AML-193 (cell line): ENCODE results near the gene NUP93.

Experiments used
- DNase-seq, 2 experiments: peaks; one replicate each; lab custom pipeline; 2025; lab: John Stamatoyannopoulos, UW

NUP93 gene

DNA sequence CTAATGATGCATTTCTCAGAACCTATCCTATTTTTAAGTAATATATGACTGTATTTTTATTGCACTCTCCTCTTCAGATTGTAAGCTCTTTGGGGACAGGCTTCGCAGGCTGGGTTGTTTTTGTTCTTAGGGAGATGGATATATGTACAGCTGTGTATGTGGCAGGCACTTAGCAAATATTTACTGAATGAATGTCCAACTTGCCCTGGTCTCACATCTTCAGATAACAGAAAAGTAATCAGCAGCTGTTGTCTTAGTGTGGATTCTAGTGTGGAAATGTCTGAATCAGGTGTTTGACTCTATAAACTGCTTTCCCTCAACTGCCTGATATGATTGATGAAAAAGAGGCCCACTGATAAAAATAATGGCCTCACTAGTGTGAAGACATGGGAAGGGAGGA is 88.0 kb downstream of the NUP93 start:
- no peak for DNase-seq

DNA sequence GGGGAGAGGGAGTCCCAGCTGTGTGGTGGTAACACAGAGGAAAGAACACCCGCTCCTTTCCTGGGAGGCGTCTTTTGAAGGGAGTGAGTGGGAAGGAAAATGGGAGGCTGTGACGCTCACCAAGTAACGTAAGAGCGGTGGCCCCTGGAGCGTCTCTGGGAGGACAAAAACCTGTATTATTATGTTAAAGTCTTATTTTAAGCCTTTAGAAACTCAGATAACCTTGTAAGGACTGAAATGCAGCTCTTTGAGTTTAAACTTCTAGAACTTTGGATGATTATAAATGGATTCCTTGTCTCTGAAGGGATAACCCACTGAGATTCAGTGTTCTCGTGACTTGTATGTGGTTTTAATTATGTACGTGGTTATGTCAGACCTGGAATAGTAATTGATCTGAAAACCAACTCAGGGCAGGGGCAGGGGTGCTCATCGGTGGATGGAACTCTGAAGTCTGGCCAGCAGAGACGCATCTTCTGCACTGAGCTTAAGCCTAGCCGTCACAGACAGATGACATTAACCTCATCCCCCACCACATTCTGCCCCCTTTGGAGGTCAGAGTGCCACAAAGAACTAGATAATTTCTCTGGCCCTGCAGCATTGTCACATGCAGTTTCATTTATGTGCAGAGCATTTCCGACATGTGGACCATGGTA is 93.3 kb downstream of the NUP93 start:
- DNase-seq, result no peak

GRCh38 chr16:56824331-56824730 is 94.4 kb downstream of the NUP93 start:
- no peak for DNase-seq

DNA sequence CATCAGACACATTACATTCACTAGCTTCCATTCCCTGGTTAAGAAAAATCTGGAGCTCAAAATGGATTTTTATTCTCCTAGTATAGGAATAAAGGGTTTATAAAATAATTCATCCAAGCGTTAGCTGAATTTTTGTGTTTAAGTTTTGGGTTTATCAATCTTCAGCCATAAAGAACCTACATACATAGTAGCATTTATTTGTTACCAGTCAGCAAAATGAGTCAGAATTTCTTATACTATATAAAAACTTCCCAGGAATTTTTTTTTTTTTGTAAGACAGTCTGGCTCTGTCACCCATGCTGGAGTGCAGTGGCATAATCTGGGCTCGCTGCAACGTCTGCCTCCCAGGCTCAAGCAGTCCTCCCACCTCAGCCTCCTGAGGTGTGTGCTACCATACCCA is 94.9 kb downstream of the NUP93 start:
- no peak for DNase-seq

GRCh38 chr16:56825826-56826225 is 95.9 kb downstream of the NUP93 start:
- DNase-seq, result no peak

- DNase-seq, result no peak
These were observed 98.7 kb downstream of the NUP93 start for GRCh38 chr16:56828647-56829046.

GRCh38 chr16:56830669-56831068 is 100.7 kb downstream of the NUP93 start:
- no peak for DNase-seq

- no peak for DNase-seq
These were observed 102.8 kb downstream of the NUP93 start for GRCh38 chr16:56832768-56833167.

- no peak for DNase-seq
These were observed 103.5 kb downstream of the NUP93 start for GRCh38 chr16:56833243-56833970.

DNA sequence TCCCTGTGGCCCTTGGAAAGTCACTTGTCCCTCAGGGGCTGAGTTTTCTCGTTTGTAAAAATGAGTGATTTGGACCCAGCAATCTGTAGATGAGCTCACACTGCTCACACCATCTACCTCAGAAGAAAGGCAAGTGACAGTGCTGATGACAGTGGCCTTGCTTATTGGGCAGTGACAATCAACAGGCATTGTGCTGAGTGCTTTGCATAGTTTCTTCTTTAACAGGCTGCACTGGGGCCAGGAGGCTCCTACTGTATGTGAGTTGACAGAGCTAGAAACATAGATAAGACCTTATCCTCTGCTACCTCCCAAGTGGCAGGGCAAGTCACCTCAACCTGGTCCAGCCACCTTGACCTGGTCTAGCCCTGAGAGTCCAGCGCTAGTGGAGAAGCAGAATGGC is 105.4 kb downstream of the NUP93 start:
- DNase-seq, result no peak

- no peak for DNase-seq
These were observed 106.7 kb downstream of the NUP93 start for GRCh38 chr16:56836410-56837230.

DNA sequence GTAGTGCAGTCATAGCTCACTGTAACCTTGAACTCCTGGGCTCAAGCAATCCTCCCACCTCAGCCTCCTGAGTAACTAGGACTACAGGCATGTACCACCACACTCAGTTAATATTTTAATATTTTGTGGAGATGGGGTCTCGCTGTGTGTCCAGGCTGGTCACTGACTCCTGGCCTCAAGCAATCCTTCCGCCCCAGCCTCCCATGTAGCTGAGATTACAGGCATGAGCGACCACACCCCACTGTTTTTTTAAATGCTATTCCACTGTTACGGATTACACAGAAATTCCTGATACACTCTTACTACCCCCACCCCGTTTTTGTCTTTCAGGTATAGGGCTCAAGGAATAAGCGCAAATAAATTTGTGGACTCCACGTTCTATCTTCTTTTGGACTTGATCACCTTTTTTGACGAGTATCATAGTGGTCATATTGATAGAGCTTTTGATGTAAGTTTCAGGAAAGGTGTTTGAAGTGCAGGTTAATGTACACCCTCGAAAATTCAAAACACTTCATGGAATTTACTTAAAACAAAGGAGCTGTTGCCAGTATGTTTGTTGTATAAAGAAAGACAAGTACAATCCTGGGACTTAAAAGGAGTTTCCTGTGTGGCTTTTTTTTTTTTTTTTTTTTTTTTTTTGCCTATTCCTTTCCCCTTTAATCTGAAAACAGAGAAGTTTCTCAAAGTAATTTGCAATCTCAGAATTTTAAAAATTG is 108.9 kb downstream of the NUP93 start:
- DNase-seq, result no peak

GRCh38 chr16:56841233-56841632 is 111.3 kb downstream of the NUP93 start:
- DNase-seq, result no peak

DNA sequence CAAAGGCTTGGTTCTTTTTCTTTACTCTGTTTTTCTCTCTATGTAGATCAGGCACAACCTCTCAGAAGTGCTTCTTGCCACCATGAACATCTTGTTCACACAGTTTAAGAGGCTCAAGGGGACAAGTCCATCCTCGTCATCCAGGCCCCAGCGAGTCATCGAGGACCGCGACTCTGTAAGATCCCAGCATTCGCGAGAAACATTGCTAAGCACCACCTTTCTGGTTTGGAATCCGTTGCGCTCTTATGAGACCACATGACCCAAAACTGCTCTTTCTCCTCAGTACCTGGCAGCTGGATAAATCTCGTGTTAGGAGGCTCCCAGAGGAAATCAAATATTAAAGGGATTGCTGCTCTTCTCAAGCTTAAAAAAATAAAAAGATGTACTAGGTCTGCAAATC is 111.7 kb downstream of the NUP93 start:
- no peak for DNase-seq

DNA sequence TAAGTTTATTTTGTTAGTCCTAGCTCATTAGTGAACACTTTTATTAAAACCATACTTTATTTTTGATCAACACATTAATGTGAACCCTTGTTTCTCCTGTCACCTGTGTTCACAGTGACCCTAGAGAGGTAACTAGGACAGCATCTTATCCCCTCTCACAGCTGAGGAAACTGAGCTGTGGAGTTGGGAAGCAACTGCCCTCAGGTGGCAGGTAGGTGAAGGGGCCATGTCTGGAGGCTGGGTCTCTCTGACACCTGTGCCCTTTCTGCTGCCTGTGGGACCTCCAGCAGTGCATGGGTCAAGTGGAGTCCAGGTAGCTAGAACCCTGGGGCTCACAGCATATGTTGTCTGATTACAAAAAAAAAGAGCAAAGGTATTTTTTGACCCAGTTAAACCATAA is 112.2 kb downstream of the NUP93 start:
- no peak for DNase-seq

- no peak for DNase-seq
These were observed 114.1 kb downstream of the NUP93 start for GRCh38 chr16:56844056-56844455.

DNA sequence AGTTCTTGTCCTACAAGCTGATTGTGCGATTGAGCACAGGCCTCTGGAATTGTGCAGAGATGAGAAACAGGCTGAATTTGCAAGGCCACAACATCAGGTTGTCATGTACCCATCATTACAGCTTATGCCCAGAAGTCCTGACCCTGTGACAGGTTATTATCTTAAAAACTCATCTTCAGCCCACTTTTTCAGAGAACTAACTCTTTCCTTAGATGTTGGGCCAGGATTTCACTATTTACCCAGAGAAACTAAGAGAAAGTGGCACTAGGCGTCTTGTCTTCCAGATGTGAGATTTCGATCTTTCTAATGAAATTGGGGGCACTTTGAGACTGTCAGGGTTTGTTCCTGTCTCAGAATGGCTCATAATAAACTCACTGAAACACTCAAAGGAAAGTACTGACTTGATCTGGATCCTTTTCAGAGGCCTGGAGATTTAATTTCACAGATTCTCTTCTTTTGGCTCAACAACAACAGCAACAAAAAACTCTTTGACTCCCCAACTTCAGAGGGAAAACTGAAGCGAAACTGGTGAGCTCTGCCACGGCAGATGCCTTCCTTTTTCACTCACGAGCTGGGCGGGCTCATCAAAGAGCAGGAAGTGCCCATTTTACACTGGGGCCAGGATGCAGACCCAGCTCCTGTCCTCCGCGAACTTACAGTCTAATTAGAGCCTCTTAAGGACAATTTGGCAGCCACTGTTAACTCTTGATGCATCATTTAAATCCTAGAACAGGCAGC is 117.4 kb downstream of the NUP93 start:
- no peak for DNase-seq

- no peak for DNase-seq
These were observed 118.4 kb downstream of the NUP93 start for GRCh38 chr16:56848029-56848936.

DNA sequence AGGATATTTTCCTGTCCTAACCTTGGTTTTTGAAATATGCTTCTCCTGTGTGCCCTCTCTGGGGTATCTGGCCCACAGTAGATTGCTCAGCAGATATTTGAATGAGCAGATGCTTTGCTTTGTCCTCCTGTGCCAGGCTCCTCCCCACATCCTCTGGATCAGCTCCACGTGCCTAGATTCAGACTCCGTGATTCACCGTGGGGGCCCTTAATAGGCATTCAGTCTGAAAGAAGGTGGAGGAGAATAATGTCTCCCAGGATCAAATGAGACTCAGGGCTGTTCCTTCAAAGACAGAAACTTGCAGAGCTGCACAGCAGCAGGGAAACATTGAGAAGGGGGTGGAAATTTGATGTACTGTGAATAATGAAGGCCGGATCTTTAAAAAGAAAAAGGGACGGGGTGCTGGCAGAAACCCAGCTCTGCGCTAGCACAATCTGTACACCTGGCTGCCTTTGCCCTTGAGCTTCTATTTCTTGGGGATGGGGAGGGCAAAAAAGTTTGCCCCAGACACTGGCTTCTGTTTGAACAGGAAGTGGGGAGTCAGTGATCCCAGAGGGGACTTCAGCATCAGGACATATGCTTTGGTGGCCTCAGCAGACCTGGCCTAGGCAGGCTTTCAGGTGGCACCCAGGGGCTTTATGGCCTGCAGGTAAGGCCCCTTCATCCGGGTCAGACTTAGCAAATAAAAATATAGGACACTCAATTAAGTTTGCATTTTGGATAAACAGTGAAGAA is 119.2 kb downstream of the NUP93 start:
- no peak for DNase-seq
